Trophoblast cell (in vitro differentiated cells and primary cell): ENCODE data around the gene TAS1R1.
A peak's percentile ranks its signal among the peaks of the same experiment; 100 is the strongest.

Source experiments
- DNase-seq, 2 donors: peaks; one replicate each; pipeline ENCODE4 v3.0.0-alpha.2; 2016
- H2AFZ ChIP-seq: 2 replicates; pipeline ENCODE4 v1.6.1; 2013; ENCODE audit warnings: low read length, moderate library complexity, mild to moderate bottlenecking; ENCODE audit not compliant: insufficient read depth, poor library complexity
- H2AK5ac ChIP-seq: 2 replicates; pipeline ENCODE4 v1.6.1; 2013; ENCODE audit warnings: mild to moderate bottlenecking, low read length
- H2BK120ac ChIP-seq: 2 replicates; pipeline ENCODE4 v1.6.1; 2013; ENCODE audit warnings: low read length, mild to moderate bottlenecking, moderate library complexity; ENCODE audit not compliant: insufficient read depth, poor library complexity
- H2BK12ac ChIP-seq: 2 replicates; pipeline ENCODE4 v1.6.1; 2013; ENCODE audit warnings: mild to moderate bottlenecking, low read length, moderate library complexity
- H2BK5ac ChIP-seq: 2 replicates; pipeline ENCODE4 v1.6.1; 2013; ENCODE audit warnings: low read length, low read depth, moderate library complexity, mild to moderate bottlenecking; ENCODE audit not compliant: poor library complexity
- H3K14ac ChIP-seq: 2 replicates; pipeline ENCODE4 v1.6.1; 2013; ENCODE audit warnings: mild to moderate bottlenecking, low read length
- H3K18ac ChIP-seq: 2 replicates; pipeline ENCODE4 v1.6.1; 2013; ENCODE audit warnings: mild to moderate bottlenecking, low read length
- H3K23ac ChIP-seq: 2 replicates; pipeline ENCODE4 v1.6.1; 2013; ENCODE audit warnings: low read length
- H3K27ac ChIP-seq: 2 replicates; pipeline ENCODE4 v1.5.1; 2013; ENCODE audit warnings: low read depth, mild to moderate bottlenecking, inconsistent platforms, low read length, moderate library complexity
- H3K27me3 ChIP-seq: 2 replicates; pipeline ENCODE4 v1.6.1; 2013; ENCODE audit warnings: inconsistent platforms, mild to moderate bottlenecking, low read length, moderate library complexity; ENCODE audit not compliant: insufficient read depth
- H3K36me3 ChIP-seq, 2 experiments: 1 replicate in 1 of 2; 2 replicates in 1 of 2; pipeline ENCODE4 v1.6.1; 2013; ENCODE audit warnings: low read length in 2 of 2, mild to moderate bottlenecking in 2 of 2, moderate library complexity in 1 of 2; ENCODE audit not compliant: insufficient read depth in 2 of 2, control insufficient read depth in 1 of 2
- H3K4ac ChIP-seq: 2 replicates; pipeline ENCODE4 v1.6.1; 2013; ENCODE audit warnings: low read depth, mild to moderate bottlenecking, low read length, moderate library complexity
- H3K4me1 ChIP-seq, 2 experiments: 1 replicate in 1 of 2; 2 replicates in 1 of 2; pipeline ENCODE4 v1.6.1; 2013; ENCODE audit warnings: low read length in 2 of 2, mild to moderate bottlenecking in 2 of 2, moderate library complexity in 1 of 2; ENCODE audit not compliant: insufficient read depth in 2 of 2, control insufficient read depth in 1 of 2
- H3K4me2 ChIP-seq: 2 replicates; pipeline ENCODE4 v1.6.1; 2013; ENCODE audit warnings: inconsistent platforms, mild to moderate bottlenecking, low read length, moderate library complexity
- H3K4me3 ChIP-seq: 2 replicates; pipeline ENCODE4 v1.5.1; 2013; ENCODE audit warnings: mild to moderate bottlenecking, low read depth, low read length, inconsistent platforms
- H3K79me1 ChIP-seq: one replicate; pipeline ENCODE4 v1.6.1; 2013; ENCODE audit warnings: low read length
- H3K79me2 ChIP-seq: 2 replicates; pipeline ENCODE4 v1.6.1; 2013; ENCODE audit warnings: low read length, mild to moderate bottlenecking; ENCODE audit not compliant: control insufficient read depth, insufficient read depth, poor library complexity
- H3K9ac ChIP-seq: 2 replicates; pipeline ENCODE4 v1.6.1; 2013; ENCODE audit warnings: mild to moderate bottlenecking, low read length
- H3K9me3 ChIP-seq: 2 replicates; pipeline ENCODE4 v1.6.1; 2013; ENCODE audit warnings: low read depth, mild to moderate bottlenecking, control low read depth, inconsistent platforms, low read length; ENCODE audit not compliant: insufficient read depth
- H4K12ac ChIP-seq: 2 replicates; pipeline ENCODE4 v1.6.1; 2013; ENCODE audit warnings: low read depth, mild to moderate bottlenecking, low read length, moderate library complexity
- H4K8ac ChIP-seq: 2 replicates; pipeline ENCODE4 v1.6.1; 2013; ENCODE audit warnings: low read depth, mild to moderate bottlenecking, low read length, moderate library complexity
- H4K91ac ChIP-seq: one replicate; pipeline ENCODE4 v1.6.1; 2013; ENCODE audit warnings: low read depth, mild to moderate bottlenecking, low read length, moderate library complexity
- WGBS: extraction: QIAGEN DNeasy Blood & Tissue Kit; methylation state at CpG from one replicate; pipeline ENCODE4 v1.1.7; 2013; ENCODE audit warnings: missing lambda C conversion rate; ENCODE audit not compliant: insufficient read length, insufficient coverage; ENCODE audit errors: extremely low coverage; 5-methylcytosine and 5-hydroxymethylcytosine counted together

The TAS1R1 gene

GRCh38 chr1:6507461-6507911 is 47.6 kb upstream of the TAS1R1 start:
- no peak overlapping the region for H3K14ac ChIP-seq
- H2BK12ac ChIP-seq, result no peak overlapping the region
- DNase-seq, result no peak
- H2AK5ac ChIP-seq, result peak overlapping the region; percentile 88
- H4K91ac ChIP-seq, result peak overlapping the region; percentile 4
- H3K4me2 ChIP-seq, result no peak overlapping the region
- no peaks in the 10 kb centered on the region for H3K36me3 ChIP-seq
- H4K8ac ChIP-seq, result no peak overlapping the region
- no peak overlapping the region for H3K23ac ChIP-seq
- H3K4me3 ChIP-seq, result no peak overlapping the region
- no peak overlapping the region for H3K27ac ChIP-seq
- no peak overlapping the region for H2AFZ ChIP-seq
- H2BK120ac ChIP-seq, result no peak overlapping the region
- no peak overlapping the region for H4K12ac ChIP-seq
- peaks cover 21 to 25% of the 10 kb centered on the region in 2 experiments for H3K4me1 ChIP-seq
- no peaks in the 10 kb centered on the region for H3K27me3 ChIP-seq
- no CpG with 5 or more reads among the region's 12 CpGs for WGBS
- no peak overlapping the region for H3K9ac ChIP-seq
- no peak overlapping the region for H2BK5ac ChIP-seq
- H3K4ac ChIP-seq, result no peak overlapping the region
- H3K9me3 ChIP-seq, result peaks cover 2% of the 10 kb centered on the region
- no peak overlapping the region for H3K18ac ChIP-seq
- peaks cover 22% of the 10 kb centered on the region for H3K79me1 ChIP-seq
- peaks cover 3% of the 10 kb centered on the region for H3K79me2 ChIP-seq

DNA sequence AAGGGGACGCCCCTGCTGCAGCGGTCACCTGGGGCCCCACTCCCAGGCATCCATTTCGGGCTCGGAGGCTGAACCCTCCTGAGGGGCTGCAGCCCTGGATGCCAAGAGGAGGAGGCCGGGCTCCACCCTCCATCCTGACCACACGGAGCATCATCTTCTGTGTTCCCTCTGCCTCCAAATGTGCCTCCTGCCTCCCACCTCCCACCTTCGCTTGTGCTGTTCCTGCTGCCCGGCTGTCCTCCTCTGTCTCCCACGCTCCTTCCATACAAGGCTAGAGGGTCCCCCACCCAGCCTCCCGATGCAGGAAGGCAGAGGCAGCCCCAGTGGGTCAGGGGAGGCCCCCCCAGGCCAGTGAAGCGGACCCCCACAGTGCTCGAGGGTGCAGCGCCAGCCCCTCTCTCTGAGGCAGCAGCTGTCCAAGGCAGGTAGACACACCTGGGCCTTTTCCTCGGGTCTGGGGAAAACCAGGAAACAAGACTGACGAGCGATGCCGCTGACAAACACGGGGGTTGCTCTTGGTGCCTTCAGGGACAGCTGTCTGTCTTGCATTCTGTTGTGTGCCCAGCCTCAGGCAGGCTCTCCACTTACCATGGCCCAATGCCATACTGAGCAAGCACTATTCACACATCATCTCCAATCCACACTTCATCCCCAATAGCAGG is 46.8 kb upstream of the TAS1R1 start:
- peaks cover 3% of the 10 kb centered on the region for H3K79me2 ChIP-seq
- no CpG with 5 or more reads among the region's 18 CpGs for WGBS
- no peak overlapping the region for H3K14ac ChIP-seq
- no peaks in the 10 kb centered on the region for H3K27me3 ChIP-seq
- no peak overlapping the region for H3K23ac ChIP-seq
- DNase-seq, result no peak
- no peak overlapping the region for H4K12ac ChIP-seq
- H4K8ac ChIP-seq, result no peak overlapping the region
- no peak overlapping the region for H2BK12ac ChIP-seq
- H2BK120ac ChIP-seq, result no peak overlapping the region
- H2AK5ac ChIP-seq, result no peak overlapping the region
- no peak overlapping the region for H3K4ac ChIP-seq
- no peak overlapping the region for H2AFZ ChIP-seq
- peaks cover 28 to 32% of the 10 kb centered on the region in 2 experiments for H3K4me1 ChIP-seq
- peaks cover 2% of the 10 kb centered on the region for H3K9me3 ChIP-seq
- H3K18ac ChIP-seq, result no peak overlapping the region
- no peak overlapping the region for H2BK5ac ChIP-seq
- H4K91ac ChIP-seq, result no peak overlapping the region
- no peak overlapping the region for H3K9ac ChIP-seq
- H3K79me1 ChIP-seq, result peaks cover 29% of the 10 kb centered on the region
- H3K36me3 ChIP-seq, result no peaks in the 10 kb centered on the region
- H3K4me3 ChIP-seq, result no peak overlapping the region
- no peak overlapping the region for H3K27ac ChIP-seq
- no peak overlapping the region for H3K4me2 ChIP-seq

- Histone ChIP-seq H3K79me1 (peaks cover 32% of the 10 kb centered on the region), H3K4me1 (peaks cover 31 to 35% of the 10 kb centered on the region in 2 experiments), H4K12ac (no peak overlapping the region), H3K9me3 (peaks cover 2% of the 10 kb centered on the region), H4K91ac (no peak overlapping the region), H3K4me2 (no peak overlapping the region), H4K8ac (no peak overlapping the region), H3K36me3 (no peaks in the 10 kb centered on the region), H3K9ac (no peak overlapping the region), H3K79me2 (peaks cover 6% of the 10 kb centered on the region), H2BK120ac (no peak overlapping the region), H2AFZ (no peak overlapping the region), H3K14ac (no peak overlapping the region), H3K27me3 (no peaks in the 10 kb centered on the region), H3K18ac (no peak overlapping the region), H2BK5ac (no peak overlapping the region), H3K4ac (no peak overlapping the region), H3K23ac (no peak overlapping the region), H3K4me3 (no peak overlapping the region), H3K27ac (no peak overlapping the region), H2AK5ac (no peak overlapping the region), H2BK12ac (no peak overlapping the region)
- no CpG with 5 or more reads among the region's 11 CpGs for WGBS
- no peak for DNase-seq
These were observed 46.3 kb upstream of the TAS1R1 start for GRCh38 chr1:6508816-6509189.

GRCh38 chr1:6509220-6509918 is 45.7 kb upstream of the TAS1R1 start:
- H2BK5ac ChIP-seq, result no peak overlapping the region
- H2BK12ac ChIP-seq, result no peak overlapping the region
- no peak overlapping the region for H4K91ac ChIP-seq
- no peak for DNase-seq
- peaks cover 2% of the 10 kb centered on the region for H3K9me3 ChIP-seq
- no peak overlapping the region for H3K4me2 ChIP-seq
- H4K12ac ChIP-seq, result no peak overlapping the region
- no peak overlapping the region for H3K18ac ChIP-seq
- WGBS, result no CpG with 5 or more reads among the region's 20 CpGs
- no peak overlapping the region for H3K9ac ChIP-seq
- H2BK120ac ChIP-seq, result no peak overlapping the region
- no peak overlapping the region for H3K4ac ChIP-seq
- H3K27me3 ChIP-seq, result no peaks in the 10 kb centered on the region
- no peak overlapping the region for H4K8ac ChIP-seq
- H3K4me1 ChIP-seq, result peaks cover 36 to 40% of the 10 kb centered on the region in 2 experiments
- no peaks in the 10 kb centered on the region for H3K36me3 ChIP-seq
- H2AK5ac ChIP-seq, result peak overlapping the region; percentile 26
- no peak overlapping the region for H3K4me3 ChIP-seq
- no peak overlapping the region for H3K23ac ChIP-seq
- H2AFZ ChIP-seq, result no peak overlapping the region
- H3K79me1 ChIP-seq, result peaks cover 37% of the 10 kb centered on the region
- H3K27ac ChIP-seq, result no peak overlapping the region
- no peak overlapping the region for H3K14ac ChIP-seq
- peaks cover 7% of the 10 kb centered on the region for H3K79me2 ChIP-seq
